HuH-7 (cell line): ENCODE results near the gene DMKN.

Experiments used
- DNase-seq: peaks from one replicate; pipeline ENCODE4 v3.0.0; 2011; ENCODE audit warnings: low spot score

Gene DMKN

DNA sequence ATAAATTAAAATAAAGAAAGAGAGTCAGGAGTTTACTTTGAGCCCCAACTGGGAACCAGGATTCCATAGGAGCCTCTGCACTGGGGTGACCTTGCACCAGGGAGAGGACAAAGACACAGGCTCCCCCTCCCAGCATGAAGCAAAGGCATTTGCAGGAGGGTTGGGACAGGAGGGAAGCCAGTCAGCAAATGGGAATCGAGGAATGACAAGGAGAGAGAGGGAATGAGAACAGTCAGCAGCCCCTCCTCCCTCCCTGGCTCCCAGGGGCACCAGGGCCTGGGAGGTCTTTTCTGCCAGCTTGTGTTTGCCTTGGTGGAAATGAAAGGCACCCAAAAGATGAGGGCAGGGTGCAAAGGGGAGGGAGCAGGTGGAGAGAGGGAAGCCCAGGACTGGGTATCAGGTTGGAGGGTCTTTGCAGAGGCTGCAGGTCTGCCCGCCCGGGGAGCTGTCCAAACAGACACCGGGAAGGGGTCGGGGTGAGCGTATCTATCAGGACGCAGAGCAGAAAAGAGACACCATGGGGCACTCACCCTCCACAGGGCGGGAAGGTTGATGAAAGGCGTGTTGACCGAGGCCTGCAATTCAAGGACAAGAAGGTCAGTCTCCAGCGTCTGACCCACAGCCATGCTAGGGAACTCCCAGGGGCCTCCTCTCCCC, 10.9 kb upstream of the DMKN start:
- DNase-seq: no peak

- DNase-seq: no peak
Observed at GRCh38 chr19:35522745-35523327, 9.4 kb upstream of the DMKN start.

GRCh38 chr19:35521124-35521743, 7.8 kb upstream of the DMKN start:
- DNase-seq: no peak

DNA sequence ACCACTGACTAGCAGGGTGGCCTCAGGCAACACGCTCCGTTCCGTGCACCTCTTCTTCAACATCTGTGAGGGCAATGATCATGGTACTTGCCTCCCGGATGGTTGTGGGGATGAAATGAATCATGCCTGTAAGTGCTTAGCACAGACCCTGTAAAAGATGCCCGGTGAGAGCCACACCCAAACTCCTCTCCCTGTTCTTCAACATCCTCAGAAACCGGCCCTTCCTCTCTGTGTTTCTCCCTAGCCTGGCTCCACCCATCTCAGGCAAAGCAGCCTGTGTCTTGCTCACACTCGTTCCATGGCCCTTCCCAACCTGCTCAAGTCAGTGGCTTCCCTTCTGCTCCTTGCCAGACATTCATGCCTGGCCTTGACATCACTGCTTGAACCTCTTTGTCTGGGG, 5.8 kb upstream of the DMKN start:
- DNase-seq: no peak

DNA sequence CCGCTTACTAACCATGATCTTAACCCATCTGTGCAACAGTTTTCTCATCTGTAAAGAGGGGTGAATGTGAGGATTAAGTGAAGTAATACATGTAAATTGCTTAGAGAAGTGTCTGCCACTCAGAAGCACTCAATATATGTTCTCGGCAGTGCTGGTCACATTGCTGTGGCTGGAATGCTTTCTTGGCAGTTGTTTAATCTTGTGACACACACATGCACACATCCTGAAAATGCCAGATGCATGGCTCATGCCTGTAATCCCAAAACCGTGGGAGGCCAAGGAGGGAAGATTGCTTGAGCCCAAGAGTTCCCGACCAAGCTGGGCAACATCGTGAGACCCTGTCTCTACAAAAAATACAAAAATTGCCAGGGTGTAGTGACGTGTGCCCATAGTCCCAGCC, 4.9 kb upstream of the DMKN start:
- DNase-seq: no peak

- DNase-seq: no peak
Observed at GRCh38 chr19:35517342-35517741, 3.9 kb upstream of the DMKN start.

GRCh38 chr19:35516310-35516709, 2.9 kb upstream of the DMKN start:
- no peak for DNase-seq

DNA sequence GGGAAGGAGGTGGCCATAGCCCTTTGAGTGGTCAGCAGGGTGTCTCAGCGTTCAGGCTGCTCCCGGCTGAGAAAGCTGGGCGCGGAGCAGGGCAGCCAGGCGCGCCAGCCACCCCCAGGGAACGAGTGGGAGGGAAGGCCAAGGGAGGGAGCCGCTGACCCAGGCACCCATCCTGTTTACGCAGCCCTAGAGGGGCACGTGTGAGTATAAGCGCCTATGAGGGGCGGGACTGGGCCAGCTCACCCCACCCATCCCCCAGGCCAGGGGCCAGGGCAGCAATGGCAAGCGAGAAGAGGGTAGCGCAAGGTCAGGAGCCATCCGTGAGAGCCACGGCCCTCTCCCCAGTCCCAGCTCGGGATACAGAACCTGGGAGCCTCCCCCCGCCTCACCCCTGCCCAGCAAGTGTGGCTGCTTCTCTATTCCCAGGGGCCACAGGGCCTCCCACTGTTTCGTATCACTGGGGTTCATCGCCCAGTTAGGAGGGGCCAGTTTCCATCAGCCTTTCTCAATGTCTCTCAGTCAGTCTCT, 897 bp upstream of the DMKN start:
- no peak for DNase-seq

GRCh38 chr19:35512831-35513627, 420 bp downstream of the DMKN start:
- DNase-seq: no peak

DNA sequence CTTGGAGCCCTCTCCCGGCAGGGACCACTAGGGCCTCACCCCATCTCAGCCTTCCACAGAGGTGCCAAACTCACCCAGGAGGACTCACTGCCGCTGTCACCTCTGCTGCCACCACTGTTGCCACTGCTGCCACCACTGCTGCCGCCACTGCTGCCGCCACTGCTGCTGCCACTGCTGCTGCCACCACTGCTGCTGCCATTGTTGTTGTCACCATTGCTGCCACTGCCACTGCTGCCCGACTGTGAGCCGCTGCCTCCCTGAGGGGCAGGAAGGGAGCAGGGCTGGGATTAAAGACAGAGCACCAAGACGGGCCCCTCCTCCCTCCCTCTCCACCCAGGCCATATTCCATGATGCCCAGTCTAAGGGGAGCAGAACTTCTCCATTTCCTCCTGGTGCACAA, 2.1 kb downstream of the DMKN start:
- no peak for DNase-seq

- no peak for DNase-seq
Observed at GRCh38 chr19:35510626-35510964, 2.9 kb downstream of the DMKN start.

- peak; percentile 97 for DNase-seq
Observed at GRCh38 chr19:35509861-35510625, 3.4 kb downstream of the DMKN start.

DNA sequence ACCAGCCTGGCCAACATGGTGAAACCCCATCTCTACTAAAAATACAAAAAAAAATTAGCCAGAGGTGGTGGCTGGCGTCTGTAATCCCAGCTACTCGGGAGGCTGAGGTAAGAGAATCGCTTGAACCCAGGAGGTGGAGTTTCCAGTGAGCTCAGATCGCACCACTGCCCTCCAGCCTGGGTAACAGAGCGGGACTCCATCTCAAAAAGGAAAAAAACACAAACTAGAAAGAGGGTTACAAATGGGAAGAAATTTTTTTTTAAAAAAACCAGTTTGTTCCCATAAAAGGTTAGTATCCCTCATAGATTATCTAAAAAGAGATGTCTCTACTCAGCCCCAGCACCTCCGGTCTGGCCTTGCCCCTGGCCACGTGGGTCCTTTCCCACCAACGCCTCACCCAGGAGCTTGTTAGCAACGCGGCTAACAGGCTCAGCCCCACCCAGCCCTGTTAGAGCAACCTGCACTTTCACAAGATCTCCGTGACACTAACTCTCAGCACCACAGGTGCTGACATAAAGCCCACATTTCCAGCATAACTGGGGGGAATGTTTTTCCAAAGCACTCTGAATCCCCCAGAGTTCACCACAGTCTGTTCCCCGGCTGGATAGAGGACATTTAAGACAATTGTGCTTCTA, 4.3 kb downstream of the DMKN start:
- peak; percentile 68 for DNase-seq

GRCh38 chr19:35508129-35508528, 5.3 kb downstream of the DMKN start:
- no peak for DNase-seq

- DNase-seq: no peak
Observed at GRCh38 chr19:35507561-35507960, 5.9 kb downstream of the DMKN start.

GRCh38 chr19:35506011-35506410, 7.4 kb downstream of the DMKN start:
- no peak for DNase-seq

DNA sequence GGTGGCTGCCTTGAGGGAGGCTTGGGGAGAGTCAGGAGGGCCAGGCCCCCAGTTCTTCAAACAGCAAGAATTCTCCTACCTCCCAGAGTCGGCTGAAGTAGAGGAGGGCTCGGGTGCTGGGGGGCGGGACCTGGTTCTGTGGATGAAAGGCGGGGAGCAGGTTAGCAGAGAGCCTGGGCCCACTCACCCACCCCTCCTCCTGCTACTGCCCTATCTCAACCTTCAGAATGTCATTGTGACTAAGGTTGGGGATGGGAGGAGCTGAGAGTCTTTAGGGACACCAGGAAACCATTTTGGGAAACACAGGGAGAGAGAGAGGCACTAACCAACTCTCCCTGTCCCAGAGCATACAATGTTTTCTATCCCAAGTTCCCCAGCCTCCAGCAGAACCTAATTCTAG, 10.7 kb downstream of the DMKN start:
- DNase-seq: no peak

- DNase-seq: no peak
Observed at GRCh38 chr19:35501684-35502083, 11.8 kb downstream of the DMKN start.

GRCh38 chr19:35500611-35501010, 12.8 kb downstream of the DMKN start:
- DNase-seq: no peak

- no peak for DNase-seq
Observed at GRCh38 chr19:35498984-35499527, 14.4 kb downstream of the DMKN start.

DNA sequence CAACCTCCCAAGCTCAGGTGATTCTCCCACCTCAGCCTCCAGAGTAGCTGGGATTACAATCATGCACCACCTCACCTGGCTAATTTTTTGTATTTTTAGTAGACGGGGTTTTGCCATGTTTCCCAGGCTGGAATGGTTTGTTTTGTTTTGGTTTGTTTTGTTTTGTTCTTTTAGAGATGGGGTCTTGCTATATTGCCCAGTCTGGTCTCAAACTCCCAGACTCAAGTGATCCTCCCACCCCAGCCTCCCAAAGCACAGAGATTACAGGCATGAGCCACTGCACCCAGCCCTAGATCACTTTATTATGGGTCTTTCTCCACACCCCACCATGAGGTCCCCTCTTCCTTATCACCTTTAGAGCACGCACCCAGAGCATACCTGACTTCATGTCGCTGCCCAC, 15.2 kb downstream of the DMKN start:
- DNase-seq: no peak
